DND-41 (cell line): Measurements from ENCODE around the gene ZNF750.

Experiments used
- ATAC-seq: fragments of 200-7000 bp; cut with Tn5 transposase; 3 replicates; pipeline ENCODE4 v1.9.1; 2021; ENCODE audit warnings: low read depth; ENCODE audit not compliant: insufficient read depth
- DNase-seq: peaks from one replicate; pipeline ENCODE4 v3.0.0-alpha.2; 2020
- H2AFZ ChIP-seq: 2 replicates; pipeline ENCODE4 v1.6.0; 2012; ENCODE audit warnings: low read depth, low read length
- H3K27ac ChIP-seq: 2 replicates; pipeline ENCODE4 v1.5.1; 2012; ENCODE audit warnings: low read length, inconsistent platforms
- H3K27me3 ChIP-seq: fragments of 200-600 bp; sonication (generic); 2 replicates; pipeline ENCODE4 v1.6.0; 2012; ENCODE audit warnings: low read length, mild to moderate bottlenecking, inconsistent platforms; ENCODE audit not compliant: insufficient read depth, poor library complexity
- H3K36me3 ChIP-seq: 2 replicates; pipeline ENCODE4 v1.5.1; 2012; ENCODE audit warnings: low read length, inconsistent platforms; ENCODE audit not compliant: insufficient read depth
- H3K4me1 ChIP-seq: 2 replicates; pipeline ENCODE4 v1.5.1; 2012; ENCODE audit warnings: mild to moderate bottlenecking, low read length; ENCODE audit not compliant: insufficient read depth
- H3K4me2 ChIP-seq: 2 replicates; pipeline ENCODE4 v1.6.0; 2012; ENCODE audit warnings: mild to moderate bottlenecking, moderate library complexity, low read length, inconsistent platforms; ENCODE audit not compliant: insufficient read depth
- H3K4me3 ChIP-seq, 2 experiments: fragments of 200-600 bp in 1 of 2; shearing (Covaris generic) in 1 of 2; 2 replicates each; pipeline ENCODE4 v1.5.1; 2012 to 2016; ENCODE audit warnings: inconsistent platforms in 2 of 2, low read length in 2 of 2, mild to moderate bottlenecking in 2 of 2, low read depth in 1 of 2, moderate library complexity in 1 of 2
- H3K79me2 ChIP-seq: 2 replicates; pipeline ENCODE4 v1.6.0; 2012; ENCODE audit warnings: low read length, inconsistent platforms; ENCODE audit not compliant: insufficient read depth
- H3K9ac ChIP-seq: 2 replicates; pipeline ENCODE4 v1.6.0; 2012; ENCODE audit warnings: low read depth, mild to moderate bottlenecking, inconsistent platforms, low read length, moderate library complexity
- H3K9me3 ChIP-seq: 2 replicates; pipeline ENCODE4 v1.5.1; 2012; ENCODE audit warnings: low read length, moderate library complexity, mild to moderate bottlenecking, inconsistent platforms; ENCODE audit not compliant: insufficient read depth, severe bottlenecking
- H4K20me1 ChIP-seq: 2 replicates; pipeline ENCODE4 v1.6.0; 2012; ENCODE audit warnings: low read length; ENCODE audit not compliant: insufficient read depth
- CTCF ChIP-seq: IDR thresholded peaks from 2 replicates; pipeline ENCODE4 v1.5.1; 2012; ENCODE audit warnings: borderline replicate concordance, low read length, moderate library complexity, mild to moderate bottlenecking; ENCODE audit not compliant: poor library complexity, severe bottlenecking; ENCODE audit errors: extremely low read depth
- EZH2 ChIP-seq: IDR thresholded peaks from 3 replicates; pipeline ENCODE4 v1.6.1; 2012; ENCODE audit warnings: borderline replicate concordance, low read depth, mild to moderate bottlenecking, moderate library complexity, low read length, inconsistent platforms; ENCODE audit not compliant: severe bottlenecking

ZNF750 gene

GRCh38 chr17:82871776-82872561 is 32.1 kb upstream of the ZNF750 start:
- H4K20me1 ChIP-seq, result peaks cover 29% of the 10 kb centered on the region
- H3K79me2 ChIP-seq, result peaks cover 100% of the 10 kb centered on the region
- H3K9me3 ChIP-seq, result no peaks in the 10 kb centered on the region
- H3K4me1 ChIP-seq, result peaks cover 56% of the 10 kb centered on the region
- H2AFZ ChIP-seq, result no peak overlapping the region
- H3K27ac ChIP-seq, result peak overlapping the region; percentile 55
- DNase-seq (no peak), ATAC-seq (no peak)
- H3K9ac ChIP-seq, result no peak overlapping the region
- H3K36me3 ChIP-seq, result peaks cover 94% of the 10 kb centered on the region
- no peaks in the 10 kb centered on the region for H3K27me3 ChIP-seq
- H3K4me3 ChIP-seq, result no peak overlapping the region
- TF ChIP-seq CTCF (no peak), EZH2 (no peak)
- no peak overlapping the region for H3K4me2 ChIP-seq

- H3K9ac ChIP-seq, result no peak overlapping the region
- no peak for DNase-seq
- TF ChIP-seq CTCF (no peak), EZH2 (no peak)
- H3K9me3 ChIP-seq, result no peaks in the 10 kb centered on the region
- ATAC-seq, result 0 out of 3 replicates have a peak, but pooled peaks have one; percentile 48
- H2AFZ ChIP-seq, result no peak overlapping the region
- peaks cover 29% of the 10 kb centered on the region for H4K20me1 ChIP-seq
- H3K27me3 ChIP-seq, result no peaks in the 10 kb centered on the region
- no peak overlapping the region for H3K4me2 ChIP-seq
- H3K79me2 ChIP-seq, result peaks cover 100% of the 10 kb centered on the region
- H3K4me3 ChIP-seq, result no peak overlapping the region
- peaks cover 56% of the 10 kb centered on the region for H3K4me1 ChIP-seq
- peaks cover 94% of the 10 kb centered on the region for H3K36me3 ChIP-seq
- H3K27ac ChIP-seq, result peak overlapping the region; percentile 40
Measured at GRCh38 chr17:82871056-82871775, 31.4 kb upstream of the ZNF750 start.

GRCh38 chr17:82870541-82870940 is 30.7 kb upstream of the ZNF750 start:
- Histone ChIP-seq H3K36me3 (peaks cover 90% of the 10 kb centered on the region), H3K79me2 (peaks cover 100% of the 10 kb centered on the region), H2AFZ (no peak overlapping the region), H4K20me1 (peaks cover 29% of the 10 kb centered on the region), H3K4me2 (no peak overlapping the region), H3K27me3 (no peaks in the 10 kb centered on the region), H3K4me3 (no peak overlapping the region), H3K27ac (peak overlapping the region; percentile 40), H3K9ac (no peak overlapping the region), H3K4me1 (peaks cover 57% of the 10 kb centered on the region), H3K9me3 (no peaks in the 10 kb centered on the region)
- ATAC-seq, result no peak
- no peak for DNase-seq
- TF ChIP-seq EZH2 (no peak), CTCF (no peak)
